HG03460 (cell line): Measurements from ENCODE around the gene RADIL.
"Not testable (repeated sequence)": the region's sequence is repeated elsewhere in the genome, so short reads cannot be mapped to it uniquely, and the experiment has no call there.

Experiments used
- ATAC-seq: cut with Tn5 transposase; IDR thresholded peaks from one replicate; pipeline ENCODE4 v1.9.1; 2021; ENCODE audit not compliant: unreplicated experiment

RADIL gene

DNA sequence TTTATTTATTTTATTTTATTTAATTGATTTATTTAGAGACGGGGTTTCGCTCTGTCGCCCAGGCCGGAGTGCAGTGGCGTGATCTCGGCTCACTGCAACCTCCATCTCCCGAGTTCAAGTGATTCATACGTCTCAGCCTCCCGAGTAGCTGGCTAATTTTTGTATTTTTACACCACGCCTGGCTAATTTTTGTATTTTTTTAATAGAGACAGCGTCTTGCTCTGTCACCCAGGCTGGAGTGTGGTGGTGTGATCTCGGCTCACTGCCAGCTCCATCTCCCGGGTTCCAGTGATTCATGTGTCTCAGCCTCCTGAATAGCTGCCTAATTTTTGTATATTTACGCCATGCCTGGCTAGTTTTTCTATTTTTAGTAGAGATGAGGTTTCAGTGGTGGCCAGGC lies 73.8 kb downstream of the RADIL start:
- ATAC-seq: no peak

DNA sequence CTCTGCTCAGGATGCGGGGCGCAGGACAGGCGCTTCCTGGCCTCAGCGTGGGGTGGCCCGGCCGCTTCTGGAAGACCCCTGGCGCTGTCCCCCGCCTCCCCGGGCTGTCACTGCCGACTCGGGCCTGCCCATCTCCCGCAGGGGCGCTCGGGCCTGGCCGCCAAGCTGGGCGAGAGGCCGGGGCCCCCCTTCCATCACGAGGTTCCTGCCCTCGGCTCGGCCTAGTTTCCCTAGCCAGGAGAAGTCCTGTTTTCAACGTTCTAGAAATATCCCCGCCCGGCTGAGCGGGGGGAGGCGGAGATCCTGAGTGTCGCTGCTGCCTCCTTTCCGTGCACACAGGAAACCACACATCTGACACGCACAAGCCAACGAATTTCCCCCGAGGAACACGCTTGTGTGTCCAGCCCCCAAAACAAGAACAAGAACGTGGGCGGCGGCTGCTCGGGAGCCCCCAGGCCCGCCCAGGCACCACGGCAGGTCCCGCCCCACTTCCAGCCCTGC lies 74.4 kb downstream of the RADIL start:
- ATAC-seq: no peak

DNA sequence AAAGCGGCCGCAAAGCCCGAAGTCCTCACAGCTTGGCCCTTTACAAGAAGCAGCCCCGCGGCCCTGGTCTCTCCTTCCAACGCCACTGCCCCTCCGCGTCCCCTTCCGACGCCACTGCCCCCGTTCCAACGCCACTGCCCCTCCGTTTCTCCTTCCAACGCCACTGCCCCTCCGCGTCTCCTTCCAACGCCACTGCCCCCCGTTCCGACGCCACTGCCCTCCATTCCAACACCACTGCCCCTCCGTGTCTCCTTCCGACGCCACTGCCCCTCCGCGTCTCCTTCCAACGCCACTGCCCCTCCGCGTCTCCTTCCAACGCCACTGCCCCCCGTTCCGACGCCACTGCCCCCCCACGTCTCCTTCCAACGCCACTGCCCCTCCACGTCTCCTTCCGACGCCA lies 75.0 kb downstream of the RADIL start:
- ATAC-seq: no peak

DNA sequence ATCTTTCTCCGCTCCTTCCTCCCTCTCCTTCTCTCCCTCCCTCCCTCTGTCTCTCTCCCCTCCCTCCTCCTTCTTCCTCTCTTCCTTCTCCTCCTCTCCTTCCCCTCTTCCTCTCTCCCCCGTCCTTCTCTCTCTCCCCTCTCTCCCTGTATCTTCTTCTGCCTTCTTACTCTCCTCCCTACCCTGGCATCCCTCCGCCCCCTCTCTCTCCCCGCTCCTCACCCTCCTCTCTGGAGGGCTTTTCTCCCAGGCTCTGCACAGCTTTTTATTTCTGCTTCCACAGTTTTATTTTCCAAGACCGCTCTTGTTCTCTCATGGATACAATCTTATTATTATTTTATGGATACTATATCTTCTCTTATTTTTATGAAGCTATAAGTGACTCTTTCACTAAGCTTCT lies 75.5 kb downstream of the RADIL start:
- ATAC-seq: no peak

DNA sequence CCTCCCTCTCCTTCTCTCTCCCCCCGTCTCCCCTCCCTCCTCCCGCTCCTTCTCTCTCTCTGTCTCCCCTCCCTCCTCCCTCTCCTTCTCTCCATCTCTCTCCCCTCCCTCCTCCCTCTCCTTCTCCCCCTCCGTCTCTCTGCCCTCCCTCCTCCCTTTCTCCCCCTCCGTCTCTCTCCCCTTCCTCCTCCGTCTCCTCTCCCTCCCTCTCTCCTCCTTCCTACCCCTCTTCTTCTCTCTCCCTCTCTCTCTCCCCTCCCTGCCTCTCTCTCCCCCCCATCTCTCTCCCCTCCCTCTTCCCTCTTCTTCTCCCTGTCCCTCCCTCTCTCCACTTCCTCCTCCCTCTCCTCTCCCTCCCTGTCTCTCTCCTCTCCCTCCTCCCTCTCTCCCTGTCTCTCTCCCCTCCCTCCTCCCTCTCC lies 75.9 kb downstream of the RADIL start:
- no peak for ATAC-seq

DNA sequence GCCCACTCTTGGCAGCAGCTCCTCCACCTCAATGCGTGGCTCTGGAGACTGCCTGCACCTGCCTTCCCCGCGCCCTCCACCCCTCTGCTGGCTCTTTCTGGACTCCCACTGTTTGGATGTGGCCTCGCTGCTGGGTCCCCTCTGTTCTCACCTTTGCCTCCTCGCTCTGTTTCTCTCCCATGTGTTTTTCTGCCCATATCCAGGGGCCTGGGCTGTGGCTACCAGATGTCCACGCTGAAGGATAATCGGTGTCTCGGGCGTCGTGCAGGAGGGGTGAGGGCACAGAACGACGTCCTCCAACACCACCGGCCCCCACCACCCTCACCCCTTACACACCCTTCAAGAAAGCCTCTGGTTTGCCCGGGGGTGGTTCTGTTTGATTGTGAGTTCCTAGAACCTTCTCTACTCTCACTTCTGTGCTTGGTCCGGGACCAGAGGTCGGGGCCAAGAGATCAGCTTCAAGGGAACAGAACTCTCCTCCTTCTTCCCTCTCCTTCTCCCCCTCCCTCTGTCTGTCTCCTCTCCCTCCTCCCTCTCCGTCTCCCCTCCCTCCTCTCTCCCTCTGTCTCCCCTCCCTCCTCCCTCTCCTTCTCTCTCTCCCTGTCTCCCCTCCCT lies 76.4 kb downstream of the RADIL start:
- ATAC-seq: no peak

DNA sequence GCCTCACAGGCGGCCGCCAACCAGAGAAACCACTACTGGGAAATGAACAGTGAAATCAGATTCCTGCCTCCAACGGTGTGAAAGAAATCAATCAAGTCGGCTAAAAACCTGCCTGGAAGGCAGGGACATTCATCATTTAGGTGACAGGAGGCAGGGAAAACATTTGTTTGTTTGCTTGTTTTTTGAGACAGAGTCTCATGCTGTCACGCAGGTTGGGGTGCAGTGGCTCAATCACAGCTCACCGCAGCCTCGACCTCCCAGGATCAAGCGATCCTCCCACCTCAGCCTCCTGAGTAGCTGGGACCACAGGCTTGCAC lies 77.6 kb downstream of the RADIL start:
- no peak for ATAC-seq

DNA sequence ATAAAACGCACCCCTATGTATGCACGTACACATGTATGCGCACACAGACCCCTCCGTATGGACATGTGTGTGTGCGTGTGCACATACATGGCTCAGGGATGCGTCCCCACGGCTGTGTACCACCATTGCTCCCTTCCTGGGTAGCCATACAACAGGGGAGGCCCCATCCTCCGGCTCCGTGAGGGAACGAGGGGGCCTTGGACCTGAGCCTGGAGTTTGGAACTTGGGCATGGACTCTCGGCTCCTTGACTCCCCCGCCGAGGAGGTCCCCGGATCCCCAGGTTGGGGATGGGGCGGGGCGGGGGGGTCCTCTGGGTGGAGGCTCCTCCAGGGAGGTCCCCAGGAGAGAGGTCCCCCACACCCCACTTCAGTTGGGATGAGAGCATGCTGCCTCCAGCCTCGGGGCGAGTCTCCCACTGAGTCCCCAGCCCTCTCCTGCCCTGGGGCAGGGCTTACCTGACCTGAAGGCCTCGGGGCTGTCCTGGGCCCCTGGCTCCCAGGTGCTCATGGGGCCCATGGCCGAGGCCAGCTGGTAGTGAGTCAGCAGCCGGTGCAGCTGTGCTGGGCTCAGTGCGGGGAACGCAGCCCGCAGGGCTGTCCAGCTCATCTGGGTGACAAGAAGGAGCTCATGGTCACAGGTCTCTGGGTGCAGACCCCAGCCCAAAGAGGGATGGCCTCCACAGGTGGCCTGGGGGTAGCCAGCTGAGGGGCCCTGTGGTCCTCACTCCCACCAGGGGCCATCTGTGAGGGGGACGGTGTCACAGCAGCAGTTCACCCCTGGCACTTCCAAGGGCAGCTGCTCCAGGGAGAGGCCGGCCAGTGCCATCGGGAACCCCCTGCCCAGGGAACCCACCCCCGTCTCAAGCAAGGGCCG lies 78.2 kb downstream of the RADIL start:
- no peak for ATAC-seq

DNA sequence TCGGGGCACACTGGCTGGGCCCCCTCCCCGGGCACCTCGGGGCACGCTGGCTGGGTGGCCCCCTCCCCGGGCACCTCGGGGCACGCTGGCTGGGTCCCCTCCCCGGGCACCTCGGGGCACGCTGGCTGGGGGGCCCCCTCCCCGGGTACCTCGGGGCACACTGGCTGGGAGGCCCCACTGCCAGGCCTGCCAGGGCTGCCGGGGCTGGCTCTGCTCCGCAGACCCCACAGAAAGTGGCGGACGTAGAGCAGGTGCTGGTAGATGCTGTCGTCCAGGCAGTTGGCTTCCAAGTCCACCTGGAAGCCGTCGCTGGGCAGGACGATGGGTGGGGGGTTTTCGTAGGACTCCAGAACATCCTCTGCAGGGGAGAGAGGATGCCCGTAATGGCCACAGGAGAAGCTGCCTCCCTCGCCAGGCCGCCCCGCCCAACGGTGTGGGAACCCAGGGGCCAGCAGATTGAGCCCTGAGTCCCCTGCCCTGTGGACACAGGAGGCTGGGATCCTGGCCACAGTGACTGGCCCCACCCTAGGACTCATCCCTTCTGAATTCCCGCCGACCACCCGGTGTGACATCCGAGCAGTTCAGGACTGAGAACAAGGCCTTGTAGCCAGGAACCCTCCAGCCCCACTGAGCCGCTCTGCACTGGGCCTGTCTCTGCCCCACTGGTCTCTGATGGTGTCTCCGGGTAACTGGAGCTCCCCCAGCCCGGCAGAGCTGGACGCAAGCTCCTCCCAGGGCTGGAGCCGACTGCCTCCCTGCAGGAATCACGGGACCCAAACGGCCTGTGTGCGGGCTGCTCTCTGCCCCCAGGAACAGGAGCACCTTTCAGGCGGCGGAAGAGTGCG lies 79.9 kb downstream of the RADIL start:
- ATAC-seq: no peak

DNA sequence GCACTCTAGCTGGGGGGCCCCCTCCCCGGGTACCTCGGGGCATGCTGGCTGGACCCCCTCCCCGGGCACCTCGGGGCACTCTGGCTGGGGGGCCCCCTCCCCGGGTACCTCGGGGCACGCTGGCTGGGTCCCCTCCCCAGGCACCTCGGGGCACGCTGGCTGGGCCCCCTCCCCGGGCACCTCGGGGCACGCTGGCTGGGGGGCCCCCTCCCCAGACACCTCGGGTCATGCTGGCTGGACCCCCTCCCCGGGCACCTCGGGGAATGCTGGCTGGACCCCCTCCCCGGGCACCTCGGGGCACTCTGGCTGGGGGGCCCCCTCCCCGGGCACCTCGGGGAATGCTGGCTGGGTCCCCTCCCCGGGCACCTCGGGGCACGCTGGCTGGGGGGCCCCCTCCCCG lies 80.9 kb downstream of the RADIL start:
- not testable (repeated sequence) for ATAC-seq

DNA sequence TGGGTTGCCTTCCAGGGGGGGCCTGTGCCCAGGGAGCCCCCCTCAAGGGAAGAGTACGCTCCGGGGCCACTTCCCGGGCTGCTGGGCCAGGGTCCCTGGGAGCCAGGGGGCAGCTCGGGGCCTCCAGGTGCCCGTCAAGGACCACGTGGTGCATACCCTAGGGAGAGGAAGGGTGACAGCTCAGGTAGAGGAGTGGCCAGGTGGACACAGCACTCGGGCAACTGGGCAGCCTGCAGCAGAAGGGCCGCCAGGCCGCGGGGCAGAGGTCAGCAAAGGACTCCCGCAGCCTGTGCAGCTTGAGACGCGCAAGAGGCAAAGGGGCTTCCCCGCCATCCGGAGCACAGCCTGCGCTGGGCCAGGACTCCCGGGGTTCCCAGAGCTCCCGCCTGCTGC lies 81.7 kb downstream of the RADIL start:
- ATAC-seq: no peak

DNA sequence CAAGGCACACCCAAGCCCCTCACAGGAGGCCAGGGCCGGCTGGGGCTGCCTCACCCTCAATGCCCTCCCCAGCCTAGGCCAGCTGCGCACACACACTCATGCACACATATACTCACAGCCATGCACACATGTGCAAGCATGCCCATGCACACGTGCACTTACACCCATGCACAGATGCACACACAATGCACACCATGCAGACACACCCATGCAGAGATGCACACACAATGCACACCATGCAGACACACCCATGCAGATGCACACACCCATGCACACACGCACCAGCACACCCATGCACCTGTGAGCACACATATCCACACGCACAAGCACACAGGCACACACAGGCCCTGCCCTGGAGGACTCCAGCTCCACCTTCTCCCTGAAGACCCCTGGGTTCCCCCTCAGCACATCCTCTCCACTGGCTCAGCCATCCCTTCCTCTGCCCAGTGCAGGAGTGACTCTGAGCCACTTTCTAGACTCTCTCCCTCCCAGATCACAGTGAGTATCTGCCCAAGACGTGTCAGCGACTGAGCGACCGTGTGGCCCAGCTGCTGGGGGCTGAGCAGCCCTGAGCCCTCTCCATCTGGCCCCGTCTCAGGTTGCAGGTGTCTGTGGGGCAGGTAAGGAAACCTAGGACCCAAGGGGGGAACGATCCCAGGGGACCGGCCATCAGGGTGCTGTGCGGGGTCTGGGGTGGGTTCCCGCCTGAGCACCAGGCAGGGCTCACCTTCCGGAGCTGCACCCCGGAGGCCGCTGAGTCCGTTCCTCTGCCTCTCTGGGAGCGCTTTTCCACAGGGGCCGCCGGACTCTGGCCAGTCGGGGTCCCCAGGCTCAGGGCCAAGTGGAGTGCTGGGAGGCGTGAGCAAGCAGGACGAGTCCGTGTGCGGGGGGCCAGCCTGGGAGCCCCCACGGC lies 82.3 kb downstream of the RADIL start:
- ATAC-seq: no peak

DNA sequence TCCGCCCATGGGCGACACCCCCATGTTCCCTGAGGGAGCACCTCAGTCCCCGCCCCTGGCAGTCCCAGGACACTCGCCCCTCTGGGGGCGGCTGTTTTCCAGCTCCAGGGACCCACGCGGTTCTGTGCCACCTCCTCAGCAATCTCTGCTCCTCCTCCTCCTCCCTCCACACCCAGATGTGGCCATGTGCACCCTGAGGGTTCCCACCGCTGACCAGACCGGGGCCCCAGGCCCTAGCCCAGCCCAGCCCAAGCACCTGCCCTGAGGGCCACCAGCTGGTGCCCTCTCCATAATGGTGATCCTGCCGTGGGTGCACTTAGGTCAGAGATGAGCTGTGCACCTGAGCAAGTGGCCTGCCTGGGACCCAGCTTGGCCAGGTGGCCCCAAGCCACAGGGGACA lies 83.0 kb downstream of the RADIL start:
- ATAC-seq: no peak

DNA sequence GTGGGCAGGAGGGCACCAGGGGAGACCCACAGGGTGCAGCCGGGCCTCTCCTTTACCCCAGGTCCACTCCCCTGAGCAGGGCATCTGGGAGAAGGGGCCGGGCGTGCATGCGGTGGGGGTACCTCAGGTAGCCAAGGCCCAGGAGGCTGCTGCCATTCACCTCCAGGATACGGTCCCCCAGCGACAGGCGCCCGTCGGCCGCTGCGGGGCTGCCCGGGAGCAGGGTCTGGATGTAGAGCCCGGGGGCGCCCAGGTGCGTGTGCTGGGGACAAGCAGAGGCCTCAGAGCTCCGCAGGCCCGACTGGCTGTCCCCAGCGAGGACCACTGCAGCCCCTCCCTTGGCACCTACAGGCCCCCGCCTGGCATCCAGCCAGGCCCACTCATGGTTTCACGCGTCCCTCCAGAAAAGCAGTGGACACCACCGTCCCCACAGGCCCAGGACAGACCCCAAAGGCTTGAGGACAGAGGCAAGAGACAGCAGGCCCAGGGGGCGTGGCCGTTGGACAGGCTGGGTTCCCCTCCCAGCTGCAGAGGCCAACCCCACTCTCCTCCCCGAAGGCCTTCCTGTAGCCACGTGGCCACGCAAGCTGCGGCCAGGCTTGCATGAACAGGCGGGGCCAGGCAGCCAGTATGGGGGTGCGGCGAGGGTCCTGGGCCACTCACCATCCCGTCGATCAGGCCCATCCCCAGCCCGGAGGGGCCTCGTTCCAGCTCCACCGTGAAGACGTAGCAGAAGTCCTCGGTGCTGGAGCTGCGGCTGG lies 83.8 kb downstream of the RADIL start:
- no peak for ATAC-seq

DNA sequence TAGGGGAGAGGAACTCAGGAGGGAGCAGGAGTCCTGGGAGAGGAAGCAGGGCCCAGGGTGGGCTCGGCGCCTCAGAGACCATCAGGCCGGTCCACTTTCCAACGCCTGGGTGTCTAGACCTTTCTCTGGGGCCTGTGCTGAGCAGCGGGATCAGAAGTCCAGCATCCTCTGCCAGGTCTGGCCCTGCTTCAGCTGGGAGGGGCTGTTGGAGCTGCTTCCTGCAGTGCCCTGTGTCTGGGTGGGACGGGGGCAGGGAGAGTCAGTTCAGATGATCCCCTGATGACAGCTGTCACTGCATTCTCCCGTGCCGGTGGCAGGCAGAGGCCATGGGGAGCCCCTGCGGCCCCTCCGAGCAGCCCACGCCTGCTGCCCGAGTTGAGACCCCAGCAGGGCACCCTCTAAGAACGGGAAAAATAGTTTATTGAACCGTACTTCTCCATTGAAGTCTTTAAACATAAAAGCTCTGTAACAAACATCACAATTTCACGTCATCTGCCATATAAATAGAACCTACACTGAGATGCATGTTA lies 84.7 kb downstream of the RADIL start:
- no peak for ATAC-seq

DNA sequence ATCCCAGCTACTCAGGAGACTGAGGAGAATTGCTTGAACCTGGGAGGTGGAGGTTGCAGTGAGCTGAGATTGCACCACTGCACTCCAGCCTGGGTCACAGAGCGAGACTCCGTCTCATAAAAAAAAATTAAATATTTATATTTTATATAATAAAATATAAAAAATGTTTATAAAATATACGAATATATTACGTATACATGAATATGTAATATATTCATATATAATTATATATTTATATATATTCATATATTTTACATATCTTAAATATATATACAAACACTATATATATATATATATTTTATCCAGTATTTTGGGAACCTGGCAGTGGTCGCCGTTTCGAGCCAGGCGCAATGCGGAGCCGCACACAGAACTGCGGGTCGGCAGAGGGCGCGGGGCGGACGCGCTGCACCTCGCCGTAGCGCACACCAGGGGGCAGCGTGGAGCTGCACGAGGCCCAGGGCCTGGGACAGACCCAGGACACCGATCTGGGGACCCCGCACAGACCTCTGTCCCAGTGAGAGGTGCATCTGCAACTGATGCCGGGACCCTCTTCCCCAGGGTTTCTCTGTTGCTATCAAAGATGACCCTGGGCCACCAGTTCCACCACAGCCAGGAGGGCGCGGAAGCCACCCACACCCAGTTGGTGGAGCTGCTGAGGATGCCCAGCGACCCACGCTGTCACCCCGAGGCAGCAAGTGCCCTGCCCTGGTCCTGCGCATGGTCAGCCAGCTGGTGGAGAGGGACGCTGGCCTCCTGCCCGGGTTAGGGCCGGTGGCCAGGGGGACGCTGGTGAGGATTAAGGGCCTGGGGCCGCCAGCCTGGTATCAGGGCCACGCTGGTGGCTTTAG lies 85.4 kb downstream of the RADIL start:
- ATAC-seq: no peak

DNA sequence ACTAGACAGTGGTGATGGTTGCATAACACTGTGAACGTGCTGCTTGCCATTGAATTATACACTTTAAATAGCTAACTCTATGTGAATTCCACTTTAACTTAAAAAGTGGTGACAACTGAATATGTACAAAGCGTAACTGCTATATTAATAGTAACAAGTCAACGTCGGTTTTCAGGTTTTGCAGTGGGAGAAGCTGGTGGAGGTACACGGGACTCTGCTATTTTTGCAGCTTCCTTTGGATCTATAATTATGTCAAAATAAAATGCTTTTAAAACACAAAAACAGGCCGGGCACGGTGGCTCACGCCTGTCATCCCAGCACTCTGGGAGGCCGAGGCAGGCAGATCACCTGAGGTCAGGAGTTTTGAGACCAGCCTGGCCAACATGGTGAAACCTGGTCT lies 87.1 kb downstream of the RADIL start:
- ATAC-seq: no peak

DNA sequence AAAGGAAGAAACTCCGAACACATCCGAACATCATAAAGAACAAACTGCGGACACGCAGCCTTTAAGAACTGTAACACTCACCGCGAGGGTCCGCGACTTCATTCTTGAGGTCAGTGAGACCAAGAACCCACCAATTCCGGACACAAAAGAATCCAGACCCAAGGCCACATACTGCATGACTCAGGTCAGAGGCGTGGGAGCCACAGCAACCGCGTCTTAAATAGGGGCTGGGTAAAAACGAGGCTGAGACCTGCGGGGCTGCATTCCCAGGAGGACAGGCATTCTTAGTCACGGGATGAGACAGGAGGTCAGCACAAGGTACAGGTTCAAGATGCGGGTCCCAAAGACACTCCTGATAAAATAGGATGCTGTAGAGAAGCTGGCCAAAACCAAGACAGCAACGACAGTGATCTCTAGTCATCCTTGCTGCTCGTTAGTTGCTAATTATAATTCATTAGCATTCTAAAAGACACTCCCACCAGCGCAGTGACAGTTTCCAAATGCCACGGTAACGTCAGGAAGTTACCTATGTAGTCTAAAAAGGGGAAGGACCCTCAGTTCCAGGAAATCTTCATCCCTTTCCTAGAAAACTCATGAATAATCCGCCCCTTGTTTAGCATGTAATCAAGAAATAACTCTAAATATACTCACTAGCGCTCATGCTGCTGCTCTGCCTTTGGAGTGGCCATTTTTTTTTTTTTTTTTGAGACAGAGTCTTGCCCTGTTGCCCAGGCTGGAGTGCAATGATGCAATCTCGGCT lies 88.7 kb downstream of the RADIL start:
- no peak for ATAC-seq
